Subcutaneous adipose tissue (tissue), 4 donors: ENCODE results near the gene CFL1. TPM values are rescaled to one million over a fixed set of nuclear protein-coding genes. Genes with fewer than 3 reads are reported as not detected.

Experiments
- total RNA-seq, 4 donors: library from RNA; depleted of rRNA; stranded (reverse); fragments of >200 nt; gene quantifications; one replicate each; pipeline ENCODE4 v1.1.0, GENCODE V29; 2016
- TF ChIP-seq, protein P1 (sequence below): fragments of 450-650 bp; IDR thresholded peaks from one replicate; pipeline ENCODE4 v1.5.1; 2016; ENCODE audit warnings: low read depth, mild to moderate bottlenecking, control low read depth, antibody characterized with exemption, moderate library complexity

CFL1 gene
- total RNA-seq, 4 donors from 2014 or later = 375 to 550 (median 447) TPM

DNA sequence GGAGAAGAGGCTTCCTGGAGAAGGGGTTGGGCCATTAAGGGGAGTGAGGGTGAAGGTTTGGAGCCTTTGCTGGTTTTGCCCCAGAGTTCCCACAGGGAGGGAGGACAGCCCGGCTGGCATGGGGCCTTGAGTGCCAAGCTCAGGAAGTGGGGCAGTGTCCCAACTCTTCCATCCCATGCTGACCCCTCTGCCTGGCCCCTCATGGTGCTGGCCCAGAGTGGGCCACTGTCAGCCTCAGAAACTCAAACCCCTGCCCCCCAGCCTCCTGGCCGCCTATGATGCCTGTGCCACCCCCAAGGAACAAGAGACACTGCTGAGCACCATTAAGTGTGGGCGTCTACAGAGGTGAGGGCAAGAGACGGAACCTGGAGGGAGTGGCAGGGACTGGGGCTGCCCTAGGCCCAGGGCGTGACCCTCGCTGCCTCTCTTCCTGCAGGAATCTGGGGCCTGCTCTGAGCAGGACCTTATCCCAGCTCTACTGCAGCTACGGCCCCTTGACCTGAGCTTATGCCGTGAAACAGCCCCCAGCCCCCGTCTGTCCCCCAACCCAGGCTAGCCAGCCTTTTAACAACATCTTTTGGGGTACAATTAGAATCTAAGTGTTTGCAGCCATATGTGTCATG lies 7.7 kb upstream of the CFL1 start:
- TF ChIP-seq, protein P1, sequence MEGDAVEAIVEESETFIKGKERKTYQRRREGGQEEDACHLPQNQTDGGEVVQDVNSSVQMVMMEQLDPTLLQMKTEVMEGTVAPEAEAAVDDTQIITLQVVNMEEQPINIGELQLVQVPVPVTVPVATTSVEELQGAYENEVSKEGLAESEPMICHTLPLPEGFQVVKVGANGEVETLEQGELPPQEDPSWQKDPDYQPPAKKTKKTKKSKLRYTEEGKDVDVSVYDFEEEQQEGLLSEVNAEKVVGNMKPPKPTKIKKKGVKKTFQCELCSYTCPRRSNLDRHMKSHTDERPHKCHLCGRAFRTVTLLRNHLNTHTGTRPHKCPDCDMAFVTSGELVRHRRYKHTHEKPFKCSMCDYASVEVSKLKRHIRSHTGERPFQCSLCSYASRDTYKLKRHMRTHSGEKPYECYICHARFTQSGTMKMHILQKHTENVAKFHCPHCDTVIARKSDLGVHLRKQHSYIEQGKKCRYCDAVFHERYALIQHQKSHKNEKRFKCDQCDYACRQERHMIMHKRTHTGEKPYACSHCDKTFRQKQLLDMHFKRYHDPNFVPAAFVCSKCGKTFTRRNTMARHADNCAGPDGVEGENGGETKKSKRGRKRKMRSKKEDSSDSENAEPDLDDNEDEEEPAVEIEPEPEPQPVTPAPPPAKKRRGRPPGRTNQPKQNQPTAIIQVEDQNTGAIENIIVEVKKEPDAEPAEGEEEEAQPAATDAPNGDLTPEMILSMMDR = no peak

DNA sequence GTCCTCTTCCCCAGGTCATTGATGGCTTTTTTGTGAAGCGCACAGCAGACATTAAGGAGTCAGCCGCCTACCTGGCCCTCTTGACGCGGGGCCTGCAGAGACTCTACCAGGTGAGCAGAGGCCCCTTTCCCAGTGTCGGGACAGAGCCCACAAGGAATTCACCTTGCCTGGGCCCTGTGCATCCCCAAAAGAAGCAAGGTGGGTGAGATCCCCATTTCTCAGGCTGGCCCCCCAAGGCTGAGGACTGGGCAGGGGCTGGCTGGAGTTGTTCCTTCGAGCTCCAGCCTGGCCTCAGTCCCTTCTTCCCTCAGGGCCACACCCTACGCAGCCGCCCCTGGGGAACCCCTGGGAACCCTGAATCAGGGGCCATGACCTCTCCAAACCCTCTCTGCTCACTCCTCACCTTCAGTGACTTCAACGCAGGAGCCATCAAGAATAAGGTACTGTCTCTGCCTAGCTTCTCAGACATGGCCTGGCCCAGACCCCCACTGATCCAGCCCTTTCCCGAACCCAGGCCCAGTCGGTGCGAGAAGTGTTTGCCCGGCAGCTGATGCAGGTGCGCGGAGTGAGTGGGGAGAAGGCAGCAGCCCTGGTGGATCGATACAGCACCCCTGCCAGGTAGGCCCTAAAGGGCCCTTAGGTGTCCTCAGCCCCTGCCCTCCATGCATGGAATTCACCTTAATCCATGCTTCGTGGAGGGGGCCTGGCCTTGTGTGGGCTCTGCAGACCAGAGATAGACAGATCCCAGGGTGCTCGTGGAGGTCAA lies 6.9 kb upstream of the CFL1 start:
- TF ChIP-seq, protein P1 = no peak

DNA sequence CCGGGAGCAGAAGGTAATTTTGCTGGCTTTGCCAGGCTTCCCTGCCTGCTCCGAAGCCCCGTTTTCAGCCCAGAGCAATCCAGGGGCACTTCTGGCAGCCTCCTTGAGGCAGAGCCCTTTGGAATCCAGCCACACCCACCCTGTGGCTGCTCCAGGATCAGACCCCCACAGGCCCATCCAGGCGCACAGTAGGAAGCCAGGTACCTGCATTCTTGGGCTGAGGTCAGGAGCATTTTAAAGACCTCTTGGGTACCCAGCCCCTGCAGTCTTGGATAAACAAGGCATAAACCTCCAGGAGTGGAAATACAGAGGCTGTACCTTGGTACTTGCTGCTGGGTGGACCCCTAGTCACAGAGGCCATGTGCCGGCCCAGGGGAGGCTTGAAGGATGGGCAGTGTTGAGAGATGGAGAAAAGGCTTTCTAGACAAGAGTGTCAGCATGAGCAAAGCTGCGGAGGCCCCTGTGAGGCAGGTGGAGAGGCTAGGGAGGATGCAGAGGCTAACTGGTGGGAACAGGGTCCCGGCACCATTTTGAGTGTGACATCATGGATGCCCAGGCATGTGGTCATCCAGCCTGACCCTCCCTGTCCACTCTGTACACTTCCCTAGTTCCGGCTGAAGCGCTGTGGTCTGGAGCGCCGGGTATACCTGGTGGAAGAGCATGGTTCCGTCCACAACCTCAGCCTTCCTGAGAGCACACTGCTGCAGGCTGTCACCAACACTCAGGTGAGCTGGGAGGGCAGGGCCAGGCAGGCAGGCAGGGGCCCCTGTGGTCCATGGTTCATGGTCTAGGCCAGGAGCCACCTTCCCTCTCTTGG lies 6.1 kb upstream of the CFL1 start:
- TF ChIP-seq, protein P1 = no peak

DNA sequence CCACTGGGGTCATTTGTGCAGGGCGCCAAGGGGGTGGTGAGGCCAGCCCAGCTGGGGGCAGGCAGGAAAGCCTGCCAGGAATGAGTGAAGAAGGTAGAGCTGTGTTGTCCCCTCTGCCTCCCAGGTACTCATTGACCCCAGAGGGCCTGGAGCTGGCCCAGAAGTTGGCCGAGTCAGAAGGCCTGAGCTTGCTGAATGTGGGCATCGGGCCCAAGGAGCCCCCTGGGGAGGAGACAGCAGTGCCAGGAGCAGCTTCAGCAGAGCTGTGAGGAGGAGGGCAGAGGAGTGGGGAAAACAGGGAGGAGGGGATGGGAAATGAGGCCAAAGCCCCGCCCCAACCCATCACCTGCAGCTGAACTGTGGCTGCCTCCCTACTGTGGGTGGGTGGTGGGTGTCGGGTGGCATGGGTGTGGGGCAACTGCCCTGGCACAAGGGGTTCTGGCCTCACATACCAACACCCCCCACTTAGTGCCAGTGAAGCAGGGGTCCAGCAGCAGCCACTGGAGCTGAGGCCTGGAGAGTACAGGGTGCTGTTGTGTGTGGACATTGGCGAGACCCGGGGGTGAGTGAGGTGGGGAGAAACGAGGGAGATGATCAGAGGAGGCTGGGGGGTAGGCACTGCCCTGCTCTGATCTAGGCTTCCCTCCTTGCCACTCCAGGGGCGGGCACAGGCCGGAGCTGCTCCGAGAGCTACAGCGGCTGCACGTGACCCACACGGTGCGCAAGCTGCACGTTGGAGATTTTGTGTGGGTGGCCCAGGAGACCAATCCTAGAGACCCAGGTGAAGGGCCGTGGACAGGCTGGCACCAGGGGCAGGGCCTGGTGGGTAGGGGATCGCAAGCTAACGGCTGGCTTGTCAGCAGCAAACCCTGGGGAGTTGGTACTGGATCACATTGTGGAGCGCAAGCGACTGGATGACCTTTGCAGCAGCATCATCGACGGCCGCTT lies 5.2 kb upstream of the CFL1 start:
- TF ChIP-seq, protein P1 = no peak

DNA sequence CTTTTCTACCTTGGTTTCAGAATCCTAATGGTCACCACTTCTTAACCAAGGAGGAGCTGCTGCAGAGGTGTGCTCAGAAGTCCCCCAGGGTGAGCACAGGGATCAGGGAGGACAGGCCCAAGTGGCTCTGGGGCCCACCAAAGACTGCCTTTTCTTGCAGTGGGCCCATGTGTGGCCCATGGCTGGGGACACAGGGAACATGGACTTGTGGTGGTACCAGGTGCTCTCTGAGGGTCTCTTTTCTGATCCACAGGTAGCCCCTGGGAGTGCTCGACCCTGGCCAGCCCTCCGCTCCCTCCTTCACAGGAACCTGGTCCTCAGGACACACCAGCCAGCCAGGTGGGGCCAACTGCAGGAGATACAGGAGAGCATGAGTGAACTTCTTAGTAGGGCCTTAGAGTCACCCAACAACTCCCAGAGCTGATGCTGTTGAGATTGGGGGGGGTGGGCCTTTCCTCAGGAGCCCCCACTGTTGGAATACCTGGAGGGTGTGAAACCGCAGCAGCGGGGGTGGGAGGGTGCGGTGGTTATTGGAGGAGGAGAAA lies 4.3 kb upstream of the CFL1 start:
- TF ChIP-seq, protein P1 = no peak

DNA sequence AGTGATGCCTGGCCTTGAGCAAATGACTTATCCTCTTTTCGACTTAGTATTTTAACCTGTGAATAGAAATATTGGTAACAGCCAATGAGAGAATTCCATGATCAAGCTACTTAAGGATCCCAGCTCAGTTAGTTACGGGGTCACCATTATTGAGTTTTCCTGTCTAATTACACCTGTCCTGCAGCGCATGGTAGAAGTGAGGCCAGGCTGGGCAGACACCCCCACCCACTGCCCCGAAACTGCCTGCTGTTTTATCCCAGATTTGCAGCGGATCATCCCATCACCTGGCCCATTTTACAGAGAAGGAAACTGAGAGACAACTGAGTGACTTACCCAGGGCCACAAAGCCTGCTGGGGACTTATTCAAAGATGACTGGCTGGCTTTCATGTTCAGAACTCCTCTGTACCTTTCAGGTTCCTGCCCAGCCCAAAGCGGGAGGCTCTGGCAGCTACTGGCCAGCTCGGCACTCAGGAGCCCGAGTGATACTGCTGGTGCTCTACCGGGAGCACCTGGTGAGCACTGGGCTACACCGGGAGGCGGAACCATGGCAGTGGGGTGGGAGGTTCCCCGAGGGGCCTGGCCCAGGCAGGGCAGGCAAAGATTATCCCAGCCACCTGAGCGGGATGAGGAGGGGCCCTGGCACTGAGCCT lies 3.7 kb upstream of the CFL1 start:
- TF ChIP-seq, protein P1 = no peak
